HepG2 (cell line): Measurements from ENCODE around the gene SRSF3. TPM values are rescaled to one million over a fixed set of nuclear protein-coding genes. Genes with fewer than 3 reads are reported as not detected.

Experiments
- DBP ChIP-seq: sonication (generic); formaldehyde crosslinking; IDR thresholded peaks from 2 replicates; pipeline ENCODE4 v1.4.0; 2020; ENCODE audit warnings: missing genetic modification reagents; ENCODE audit errors: not compliant biosample characterization
- ELF3 ChIP-seq: IDR thresholded peaks from 2 replicates; pipeline ENCODE4 v1.6.1; 2016; ENCODE audit warnings: missing genetic modification reagents, missing compliant biosample characterization
- GFI1 ChIP-seq: sonication (generic); formaldehyde crosslinking; IDR thresholded peaks from 2 replicates; pipeline ENCODE4 v1.5.0; 2020; ENCODE audit warnings: missing genetic modification reagents, mild to moderate bottlenecking, borderline replicate concordance
- HNRNPL ChIP-seq: fragments of 200-400 bp; formaldehyde crosslinking; IDR thresholded peaks from 2 replicates; pipeline ENCODE4 v1.6.1; 2017; ENCODE audit warnings: mild to moderate bottlenecking, low read depth, low read length
- NAIF1 ChIP-seq: sonication (generic); formaldehyde crosslinking; IDR thresholded peaks from 2 replicates; pipeline ENCODE4 v1.5.0; 2020; ENCODE audit warnings: mild to moderate bottlenecking, missing genetic modification reagents, borderline replicate concordance
- PAF1 ChIP-seq: IDR thresholded peaks from 2 replicates; pipeline ENCODE4 v1.6.1; 2016; ENCODE audit warnings: missing genetic modification reagents, missing compliant biosample characterization
- PATZ1 ChIP-seq: sonication (generic); formaldehyde crosslinking; IDR thresholded peaks from 2 replicates; pipeline ENCODE4 v1.4.0; 2020; ENCODE audit warnings: missing genetic modification reagents
- PLRG1 ChIP-seq: fragments of 450-650 bp; conservative IDR thresholded peaks from 2 replicates; pipeline ENCODE4 v1.6.1; 2016
- REST ChIP-seq, 2 experiments: IDR thresholded peaks; 2 replicates each; pipeline ENCODE4 v1.6.1; 2011 to 2012; ENCODE audit warnings: low read length in 2 of 2, borderline replicate concordance in 1 of 2, low read depth in 1 of 2, mild to moderate bottlenecking in 1 of 2, moderate library complexity in 1 of 2
- REXO4 ChIP-seq: sonication (generic); formaldehyde crosslinking; IDR thresholded peaks from 2 replicates; pipeline ENCODE4 v1.8.0; 2022; ENCODE audit warnings: missing genetic modification reagents, mild to moderate bottlenecking, borderline replicate concordance
- SMARCC2 ChIP-seq: fragments of 450-650 bp; IDR thresholded peaks from 2 replicates; pipeline ENCODE4 v1.6.1; 2017; ENCODE audit warnings: antibody characterized with exemption, mild to moderate bottlenecking
- SMARCE1 ChIP-seq: fragments of 450-650 bp; IDR thresholded peaks from 2 replicates; pipeline ENCODE4 v1.6.1; 2017; ENCODE audit warnings: borderline replicate concordance
- UBTF ChIP-seq: sonication (generic); formaldehyde crosslinking; IDR thresholded peaks from 2 replicates; pipeline ENCODE4 v1.4.0; 2020; ENCODE audit warnings: mild to moderate bottlenecking, missing genetic modification reagents
- ZBTB14 ChIP-seq: sonication (generic); formaldehyde crosslinking; IDR thresholded peaks from 2 replicates; pipeline ENCODE4 v1.4.0; 2020; ENCODE audit warnings: missing genetic modification reagents
- ZBTB43 ChIP-seq: sonication (generic); formaldehyde crosslinking; conservative IDR thresholded peaks from 2 replicates; pipeline ENCODE4 v1.4.0; 2020; ENCODE audit warnings: missing genetic modification reagents
- ZNF101 ChIP-seq: sonication (generic); formaldehyde crosslinking; IDR thresholded peaks from 2 replicates; pipeline ENCODE4 v1.4.0; 2020; ENCODE audit warnings: mild to moderate bottlenecking, low read depth, missing genetic modification reagents, borderline replicate concordance
- ZNF773 ChIP-seq: sonication (generic); formaldehyde crosslinking; IDR thresholded peaks from 2 replicates; pipeline ENCODE4 v1.4.0; 2020; ENCODE audit warnings: missing genetic modification reagents, borderline replicate concordance
- ZNF792 ChIP-seq: IDR thresholded peaks from 2 replicates; pipeline ENCODE4 v1.6.1; 2016
- polyA plus RNA-seq, 8 experiments: library from polyadenylated mRNA; depleted of rRNA in 3 of 8; stranded (reverse) in 7 of 8; unstranded in 1 of 8; fragments of >200 nt; fragmentation: Illumina TruSeq in 4 of 8; extraction: Trizol in 4 of 8; gene quantifications; 2 replicates each; pipeline versions ENCODE4 v1.2.1 to v1.2.3, GENCODE V29; 2011 to 2016; ENCODE audit warnings: low read depth in 4 of 8, missing spikeins in 1 of 8, mixed read lengths in 1 of 8; ENCODE audit not compliant: insufficient read depth in 1 of 8
- total RNA-seq, 5 experiments: library from RNA; depleted of rRNA; stranded (reverse); fragments of >200 nt; fragmentation: Illumina TruSeq; extraction: Trizol; gene quantifications; 2 replicates each; pipeline ENCODE4 v1.2.3, GENCODE V29; 2016; ENCODE audit warnings: low read depth in 1 of 5

SRSF3 gene
- total and polyA plus RNA-seq, 2 of the 13 experiments (the other 11 are each of a cell fraction or from before 2014, with no cell fraction given), result 206 to 684 TPM

GRCh38 chr6:36608788-36609563 lies 14.8 kb downstream of the SRSF3 start (continued):
- TF ChIP-seq PATZ1 (CRISPR knock-in tag) (no peak), ZBTB14 (CRISPR knock-in tag) (no peak), ZBTB43 (CRISPR knock-in tag) (no peak), REXO4 (CRISPR knock-in tag) (no peak), GFI1 (CRISPR knock-in tag) (peak; percentile 44; the same call in 1 of the 2 replicates), SMARCC2 (no peak), REST (IDR thresholded peaks at IDR 0.05; ENCODE audit: borderline replicate concordance in 1 of 2, low read depth in 1 of 2, low read length in 2 of 2) (no peak), PLRG1 (no peak), SMARCE1 (no peak), UBTF (peak; percentile 29; the same call in 1 of the 2 replicates), ZNF773 (CRISPR knock-in tag) (no peak), ELF3 (CRISPR knock-in tag) (no peak), DBP (CRISPR knock-in tag) (peak; percentile 61), ZNF792 (CRISPR knock-in tag) (no peak), PAF1 (CRISPR knock-in tag) (peak; percentile 89), NAIF1 (CRISPR knock-in tag) (no peak), ZNF101 (CRISPR knock-in tag) (no peak), HNRNPL (no peak)
